ENCODE measurements around the gene VAV3. TPM values are rescaled to one million over a fixed set of nuclear protein-coding genes. Genes with fewer than 3 reads are reported as not detected.

VAV3 gene
- total and polyA plus RNA-seq, 12 donors: 1.1 to 8.5 (median 4.1) TPM

- no peaks in the 10 kb centered on the region for H3K9me3 ChIP-seq (replicated peaks in 1 of 3)
- no peak overlapping the region for H3K27ac ChIP-seq
- no peaks in the 10 kb centered on the region for H3K4me1 ChIP-seq (replicated peaks in 1 of 2)
- DNase-seq: no peak
- H3K27me3 ChIP-seq: no peaks in the 10 kb centered on the region
- 82 to 94% (median 86%) methylated on average over 4 of the region's 4 CpGs for WGBS, 4 donors
- H3K36me3 ChIP-seq (replicated peaks in 1 of 2): no peaks in the 10 kb centered on the region
- H3K4me3 ChIP-seq: no peak overlapping the region
- TF ChIP-seq POLR2A (IDR thresholded peaks at IDR 0.05) (no peak), CTCF (IDR thresholded peaks at IDR 0.05) (no peak)
- intact Hi-C loops (cut with DNase I): no loop called here
Measured at GRCh38 chr1:107547363-107548155, 417.4 kb downstream of the VAV3 start.

DNA sequence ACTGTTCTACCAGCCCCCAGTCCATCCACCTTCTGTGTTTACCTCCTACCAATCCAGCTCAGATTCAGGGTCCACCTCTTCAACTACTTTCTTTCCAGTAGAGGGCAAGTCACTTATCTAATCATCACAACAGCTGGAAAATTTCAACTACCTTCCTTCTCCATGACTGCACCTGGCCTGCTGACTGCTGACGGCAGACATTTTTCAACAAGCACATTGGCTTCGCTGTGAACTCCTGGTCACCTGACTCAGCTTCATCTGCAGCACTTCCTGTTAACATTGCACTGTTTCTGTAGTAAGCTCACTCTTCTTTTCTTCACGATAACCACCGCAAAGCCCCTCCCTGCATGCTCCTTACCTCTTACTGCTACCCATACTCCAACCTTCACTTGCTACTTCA lies 418.4 kb downstream of the VAV3 start:
- H3K4me3 ChIP-seq: no peak overlapping the region
- WGBS, 4 donors: 85 to 89% (median 88%) methylated on average over 4 of the region's 4 CpGs
- H3K9me3 ChIP-seq (replicated peaks in 1 of 3): no peaks in the 10 kb centered on the region
- H3K27me3 ChIP-seq: no peaks in the 10 kb centered on the region
- no peaks in the 10 kb centered on the region for H3K4me1 ChIP-seq (replicated peaks in 1 of 2)
- no peak overlapping the region for H3K27ac ChIP-seq
- DNase-seq: no peak
- intact Hi-C loops (cut with DNase I): no loop called here
- TF ChIP-seq CTCF (IDR thresholded peaks at IDR 0.05) (no peak), POLR2A (IDR thresholded peaks at IDR 0.05) (no peak)
- no peaks in the 10 kb centered on the region for H3K36me3 ChIP-seq (replicated peaks in 1 of 2)

DNA sequence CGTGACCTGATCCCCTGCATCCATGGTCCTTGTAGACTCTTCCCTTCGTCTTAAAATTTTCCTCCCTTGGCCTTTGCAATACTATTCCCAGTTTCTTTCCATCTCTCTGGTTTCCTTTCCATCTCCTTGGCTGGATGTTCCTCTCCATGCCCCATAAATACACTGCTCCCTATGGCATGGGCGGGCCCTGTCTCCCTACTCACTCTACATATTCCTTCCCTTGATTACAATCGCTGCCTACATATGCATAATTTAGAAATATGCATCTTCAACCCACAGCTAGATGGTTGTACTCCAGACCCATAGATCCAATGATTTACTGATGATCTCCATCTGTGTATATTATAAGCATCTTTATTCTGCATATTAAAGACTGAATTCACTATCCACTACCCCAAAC lies 419.1 kb downstream of the VAV3 start:
- H3K27me3 ChIP-seq: no peaks in the 10 kb centered on the region
- H3K27ac ChIP-seq: no peak overlapping the region
- DNase-seq: no peak
- WGBS, 4 donors: 60 to 79% (median 65%) methylated on average over 4 of the region's 4 CpGs
- intact Hi-C loops (cut with DNase I): no loop called here
- H3K4me3 ChIP-seq: no peak overlapping the region
- H3K36me3 ChIP-seq (replicated peaks in 1 of 2): no peaks in the 10 kb centered on the region
- no peak for TF ChIP-seq POLR2A (IDR thresholded peaks at IDR 0.05)
- H3K9me3 ChIP-seq (replicated peaks in 1 of 3): no peaks in the 10 kb centered on the region
- H3K4me1 ChIP-seq (replicated peaks in 1 of 2): no peaks in the 10 kb centered on the region

GRCh38 chr1:107545056-107545577 lies 419.9 kb downstream of the VAV3 start:
- H3K4me1 ChIP-seq (replicated peaks in 1 of 2): no peaks in the 10 kb centered on the region
- H3K27me3 ChIP-seq: no peaks in the 10 kb centered on the region
- intact Hi-C loops (cut with DNase I): no loop called here
- no peak for DNase-seq
- WGBS, 4 donors: 39 to 69% (median 53%) methylated on average over 2 of the region's 2 CpGs
- TF ChIP-seq CTCF (IDR thresholded peaks at IDR 0.05): no peak
- TF ChIP-seq POLR2A (IDR thresholded peaks at IDR 0.05): no peak
- H3K36me3 ChIP-seq (replicated peaks in 1 of 2): no peaks in the 10 kb centered on the region
- no peaks in the 10 kb centered on the region for H3K9me3 ChIP-seq (replicated peaks in 1 of 3)
- no peak overlapping the region for H3K27ac ChIP-seq
- H3K4me3 ChIP-seq: no peak overlapping the region

DNA sequence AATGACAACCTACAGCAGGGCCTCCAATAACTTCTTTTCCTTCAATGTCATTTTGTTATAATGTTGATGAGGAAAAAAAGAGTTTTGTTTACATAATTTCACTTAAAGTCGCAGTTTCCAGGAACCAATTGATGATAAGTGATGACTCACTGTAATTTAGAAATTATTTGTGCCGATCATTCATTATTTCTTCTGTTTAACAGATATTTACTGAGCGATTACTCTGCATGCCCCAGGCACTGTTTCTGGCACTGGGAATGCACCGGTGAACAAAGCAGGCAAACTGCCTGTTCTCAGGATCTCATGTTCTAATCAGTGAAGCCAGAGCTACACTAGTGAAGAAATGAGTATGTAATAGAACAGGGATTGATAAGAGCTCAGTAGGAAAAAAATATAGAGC lies 420.7 kb downstream of the VAV3 start:
- intact Hi-C loops (cut with DNase I): no loop called here
- Histone ChIP-seq H3K9me3 (replicated peaks in 1 of 3) (no peaks in the 10 kb centered on the region), H3K36me3 (replicated peaks in 1 of 2) (no peaks in the 10 kb centered on the region), H3K27me3 (no peaks in the 10 kb centered on the region), H3K27ac (no peak overlapping the region), H3K4me3 (no peak overlapping the region), H3K4me1 (replicated peaks in 1 of 2) (no peaks in the 10 kb centered on the region)
- WGBS, 4 donors: 74 to 87% (median 85%) methylated on average over 4 of the region's 4 CpGs
- no peak for DNase-seq
- TF ChIP-seq POLR2A (IDR thresholded peaks at IDR 0.05): no peak
- TF ChIP-seq CTCF (IDR thresholded peaks at IDR 0.05): no peak

Measured in adrenal gland (tissue), 12 donors.